NCI-H1092 treated with DMSO at 0.1 percent for 48 hours (cell line): ENCODE results near the gene TAS1R1.
"Not testable (repeated sequence)": the region's sequence is repeated elsewhere in the genome, so short reads cannot be mapped to it uniquely, and the experiment has no call there.

Source experiments
- DNase-seq: peaks from one replicate; lab custom pipeline; 2025; lab: John Stamatoyannopoulos, UW

The TAS1R1 gene

GRCh38 chr1:6521536-6521935 is 33.6 kb upstream of the TAS1R1 start:
- DNase-seq: no peak

DNA sequence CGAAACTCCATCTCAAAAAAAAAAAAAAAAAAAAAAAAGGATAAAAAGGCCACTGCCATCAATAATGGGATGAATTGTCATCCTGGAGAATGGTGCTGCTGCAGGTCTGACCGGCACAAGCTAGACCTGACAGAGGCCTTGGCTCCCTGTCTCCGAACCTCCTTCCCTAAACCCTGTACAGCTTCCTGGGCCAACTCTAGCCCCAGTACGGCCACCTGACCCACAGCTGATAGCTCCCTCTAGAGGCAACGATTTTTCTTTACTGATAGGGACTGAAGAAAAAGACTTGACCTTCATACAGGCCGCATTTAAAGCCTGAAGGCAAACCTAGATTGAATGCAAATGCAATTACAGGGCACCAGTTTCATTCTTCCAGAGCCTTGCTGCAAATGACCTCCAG is 31.5 kb upstream of the TAS1R1 start:
- DNase-seq: peak; percentile 80

DNA sequence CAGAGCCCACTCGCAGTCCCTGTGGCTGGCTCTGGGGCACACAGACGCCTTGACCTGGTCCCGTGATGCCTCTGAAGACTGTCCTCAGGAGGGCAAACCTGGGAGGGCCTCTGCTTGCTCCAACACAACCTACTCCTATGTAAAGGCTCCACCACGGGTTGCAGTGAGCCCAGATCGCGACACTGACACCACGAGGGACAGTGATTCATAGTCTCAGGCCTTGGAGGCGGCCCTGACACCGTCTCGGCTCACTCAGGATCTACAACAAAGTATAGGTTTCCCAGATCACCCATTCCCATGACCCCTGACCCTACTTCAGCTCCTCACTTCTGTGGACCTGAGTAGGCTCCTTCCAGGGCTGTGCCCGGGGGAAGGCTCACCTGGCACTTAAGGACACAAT is 28.8 kb upstream of the TAS1R1 start:
- DNase-seq: no peak

GRCh38 chr1:6528492-6528891 is 26.6 kb upstream of the TAS1R1 start:
- DNase-seq: no peak

DNA sequence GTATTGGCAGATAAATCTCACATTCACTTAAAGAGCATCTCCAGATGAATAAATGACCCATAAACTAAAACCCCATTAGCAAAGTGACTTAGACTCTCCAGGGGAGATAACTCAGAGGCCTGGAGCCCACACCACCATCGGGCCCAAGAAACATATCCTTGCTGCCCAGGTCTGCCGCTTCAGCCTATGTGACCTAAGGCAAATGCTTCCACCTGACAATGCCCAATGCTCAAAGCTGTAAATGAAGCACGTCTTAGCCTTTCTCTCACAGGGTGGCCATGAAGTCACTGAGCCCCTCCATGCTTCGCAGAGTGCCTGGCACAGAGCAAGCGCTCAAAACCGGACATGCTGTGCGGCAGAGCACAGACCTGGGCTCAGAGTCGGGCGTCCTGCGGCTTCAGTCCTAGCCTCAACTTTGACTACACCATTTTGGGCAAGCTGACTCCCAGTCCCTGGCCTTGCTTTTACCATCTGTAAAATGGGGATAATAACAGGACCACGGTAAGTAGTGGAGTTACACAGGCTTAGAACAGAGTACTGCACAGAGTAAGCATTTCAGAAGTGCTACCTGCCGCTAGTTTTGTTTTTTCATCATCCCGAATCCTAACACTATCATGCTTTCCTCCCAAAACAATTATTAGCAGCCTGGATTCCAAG is 24.5 kb upstream of the TAS1R1 start:
- DNase-seq: no peak

- DNase-seq: no peak
Observed at GRCh38 chr1:6531996-6532395, 23.1 kb upstream of the TAS1R1 start.

- no peak for DNase-seq
Observed at GRCh38 chr1:6534248-6534822, 20.8 kb upstream of the TAS1R1 start.

- no peak for DNase-seq
Observed at GRCh38 chr1:6535214-6535613, 19.9 kb upstream of the TAS1R1 start.

DNA sequence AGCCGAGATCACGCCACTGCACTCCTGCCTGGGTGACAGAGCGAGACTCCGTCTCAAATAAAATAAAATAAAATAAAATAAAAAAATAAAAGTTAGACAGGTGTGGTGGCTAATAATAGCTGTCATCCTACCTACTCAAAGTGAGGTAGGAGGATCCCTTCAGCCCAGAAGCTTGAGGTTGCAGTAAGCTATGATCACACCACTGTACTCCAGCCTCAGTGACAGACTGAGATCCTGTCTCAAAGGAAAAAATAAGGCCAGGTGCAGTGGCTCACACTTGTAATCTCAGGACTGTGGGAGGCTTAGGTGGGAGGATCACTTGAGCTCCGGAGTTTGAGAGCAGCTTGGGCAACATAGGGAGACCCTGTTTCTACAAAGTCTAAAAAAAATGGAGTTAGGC is 18.8 kb upstream of the TAS1R1 start:
- no peak for DNase-seq

- no peak for DNase-seq
Observed at GRCh38 chr1:6538956-6539355, 16.2 kb upstream of the TAS1R1 start.

GRCh38 chr1:6544831-6545230 is 10.3 kb upstream of the TAS1R1 start:
- no peak for DNase-seq

- no peak for DNase-seq
Observed at GRCh38 chr1:6545276-6546112, 9.6 kb upstream of the TAS1R1 start.

DNA sequence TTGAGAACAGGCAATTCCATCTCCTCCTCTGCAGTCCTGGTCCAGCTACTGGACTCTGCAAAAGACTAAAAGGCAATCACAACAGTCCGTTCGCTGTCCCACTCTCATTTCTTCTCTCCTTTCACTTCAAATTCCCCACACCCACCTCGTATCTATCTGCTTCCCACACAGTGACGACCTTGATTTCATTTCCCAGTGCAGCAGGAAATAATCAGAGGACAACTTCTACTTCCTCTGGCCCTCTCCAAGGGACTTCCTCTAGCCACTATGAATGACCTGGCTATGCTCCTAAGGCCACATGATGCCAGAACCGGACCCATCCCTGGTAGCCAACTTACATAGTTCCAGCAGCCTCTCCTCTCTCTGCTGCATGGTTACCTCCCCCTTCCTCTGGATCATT is 8.8 kb upstream of the TAS1R1 start:
- no peak for DNase-seq

GRCh38 chr1:6547301-6547700 is 7.8 kb upstream of the TAS1R1 start:
- DNase-seq: no peak

GRCh38 chr1:6554031-6554906 is 838 bp upstream of the TAS1R1 start, which contains the start of gene NOL9:
NOL9 (minus strand) TSS chr1:6554513; CDS start chr1:6554502, 11 bp downstream.
- DNase-seq: peak; percentile 99

GRCh38 chr1:6557597-6557996 is 2.5 kb downstream of the TAS1R1 start:
- DNase-seq: no peak

DNA sequence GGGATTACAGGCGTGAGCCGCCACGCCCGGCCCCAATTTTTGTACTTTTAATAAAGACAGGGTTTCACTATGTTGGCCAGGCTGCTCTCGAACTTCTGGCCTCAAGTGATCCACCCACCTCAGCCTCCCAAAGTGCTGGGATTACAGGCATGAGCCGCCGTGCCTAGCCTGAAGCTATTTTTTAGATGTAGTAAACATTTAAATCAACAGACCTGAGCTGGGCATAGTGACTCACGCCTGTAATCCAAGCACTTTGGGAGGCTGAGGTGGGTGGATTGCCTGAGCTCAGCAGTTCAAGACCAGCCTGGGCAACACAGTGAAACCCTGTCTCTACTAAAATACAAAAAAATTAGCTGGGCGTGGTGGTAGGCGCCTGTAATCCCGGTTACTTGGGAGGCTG is 4.1 kb downstream of the TAS1R1 start:
- DNase-seq: not testable (repeated sequence)

DNA sequence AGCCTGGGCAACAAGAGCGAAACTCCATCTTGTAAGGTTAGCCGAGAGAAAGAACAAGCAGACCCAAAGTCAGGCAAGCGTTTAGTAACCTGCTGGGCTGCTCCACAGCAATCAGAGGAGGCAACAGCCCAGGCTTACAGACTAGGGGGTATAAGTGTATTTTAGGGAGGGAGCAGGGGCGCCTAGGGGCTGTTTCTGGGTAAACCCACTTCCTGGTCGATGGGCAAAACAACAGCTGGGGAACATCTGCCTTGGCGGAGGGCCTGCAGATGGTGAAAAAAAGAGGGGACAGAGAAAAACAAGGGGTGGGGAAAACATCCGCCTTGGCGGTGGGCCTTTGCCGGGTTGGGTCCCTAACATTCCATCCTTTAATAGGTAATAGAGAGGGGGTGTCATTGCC is 5.2 kb downstream of the TAS1R1 start:
- no peak for DNase-seq

- DNase-seq: no peak
Observed at GRCh38 chr1:6569033-6569432, 13.9 kb downstream of the TAS1R1 start.

GRCh38 chr1:6570100-6570499 is 15.0 kb downstream of the TAS1R1 start:
- DNase-seq: no peak

DNA sequence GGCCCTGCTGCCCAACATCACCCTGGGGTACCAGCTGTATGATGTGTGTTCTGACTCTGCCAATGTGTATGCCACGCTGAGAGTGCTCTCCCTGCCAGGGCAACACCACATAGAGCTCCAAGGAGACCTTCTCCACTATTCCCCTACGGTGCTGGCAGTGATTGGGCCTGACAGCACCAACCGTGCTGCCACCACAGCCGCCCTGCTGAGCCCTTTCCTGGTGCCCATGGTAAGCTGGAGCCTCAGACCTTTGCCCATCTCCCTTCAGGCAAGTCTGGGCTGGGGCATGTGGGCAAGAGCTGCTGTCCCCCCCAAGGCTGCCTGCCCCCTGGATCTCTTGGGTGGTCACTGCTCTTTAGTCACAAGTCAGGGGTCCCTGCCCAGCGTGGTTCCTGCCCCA is 15.9 kb downstream of the TAS1R1 start:
- no peak for DNase-seq
